HepG2 (cell line): ENCODE results near the gene SPINK9. TPM values are rescaled to one million over a fixed set of nuclear protein-coding genes. Genes with fewer than 3 reads are reported as not detected.

Experiments
- CAMTA2 ChIP-seq: sonication (generic); formaldehyde crosslinking; IDR thresholded peaks from 2 replicates; pipeline ENCODE4 v1.4.0; 2020; ENCODE audit warnings: mild to moderate bottlenecking, missing genetic modification reagents, borderline replicate concordance
- FOXP4 ChIP-seq: sonication (generic); formaldehyde crosslinking; IDR thresholded peaks from 2 replicates; pipeline ENCODE4 v1.4.0; 2020; ENCODE audit warnings: missing genetic modification reagents
- KLF12 ChIP-seq: sonication (generic); formaldehyde crosslinking; IDR thresholded peaks from 2 replicates; pipeline ENCODE4 v1.4.0; 2020; ENCODE audit warnings: missing genetic modification reagents, borderline replicate concordance
- NFATC3 ChIP-seq: sonication (generic); formaldehyde crosslinking; IDR thresholded peaks from 2 replicates; pipeline ENCODE4 v1.5.1; 2020; ENCODE audit warnings: mild to moderate bottlenecking, missing genetic modification reagents
- NFYC ChIP-seq: IDR thresholded peaks from 2 replicates; pipeline ENCODE4 v1.6.1; 2016; ENCODE audit warnings: missing genetic modification reagents, missing compliant biosample characterization
- NR3C1 ChIP-seq: sonication (generic); formaldehyde crosslinking; IDR thresholded peaks from 2 replicates; pipeline ENCODE4 v1.4.0; 2020; ENCODE audit warnings: missing genetic modification reagents
- PITX1 ChIP-seq: sonication (generic); formaldehyde crosslinking; IDR thresholded peaks from 2 replicates; pipeline ENCODE4 v1.5.1; 2020; ENCODE audit warnings: mild to moderate bottlenecking, missing genetic modification reagents
- PPARG ChIP-seq: conservative IDR thresholded peaks from 2 replicates; pipeline ENCODE4 v1.6.1; 2016; ENCODE audit warnings: missing biosample characterization, missing genetic modification reagents
- STAT6 ChIP-seq: sonication (generic); formaldehyde crosslinking; IDR thresholded peaks from 2 replicates; pipeline ENCODE4 v1.4.0; 2020; ENCODE audit warnings: missing genetic modification reagents, mild to moderate bottlenecking, borderline replicate concordance
- XRCC5 ChIP-seq: fragments of 200-400 bp; formaldehyde crosslinking; optimal IDR thresholded peaks from 2 replicates; pipeline ENCODE3; 2017; ENCODE audit warnings: mild to moderate bottlenecking, low read length
- ZGPAT ChIP-seq: IDR thresholded peaks from 2 replicates; pipeline ENCODE4 v1.6.1; 2016; ENCODE audit warnings: mild to moderate bottlenecking
- ZNF256 ChIP-seq: sonication (generic); formaldehyde crosslinking; conservative IDR thresholded peaks from 2 replicates; pipeline ENCODE4 v1.4.0; 2020; ENCODE audit warnings: missing genetic modification reagents
- ZNF615 ChIP-seq: sonication (generic); formaldehyde crosslinking; IDR thresholded peaks from 2 replicates; pipeline ENCODE4 v1.5.0; 2020; ENCODE audit warnings: mild to moderate bottlenecking, missing genetic modification reagents, borderline replicate concordance
- polyA plus RNA-seq, 8 experiments: library from polyadenylated mRNA; depleted of rRNA in 3 of 8; stranded (reverse) in 7 of 8; unstranded in 1 of 8; fragments of >200 nt; fragmentation: Illumina TruSeq in 4 of 8; extraction: Trizol in 4 of 8; gene quantifications; 2 replicates each; pipeline versions ENCODE4 v1.2.1 to v1.2.3, GENCODE V29; 2011 to 2016; ENCODE audit warnings: low read depth in 4 of 8, missing spikeins in 1 of 8, mixed read lengths in 1 of 8; ENCODE audit not compliant: insufficient read depth in 1 of 8
- total RNA-seq, 5 experiments: library from RNA; depleted of rRNA; stranded (reverse); fragments of >200 nt; fragmentation: Illumina TruSeq; extraction: Trizol; gene quantifications; 2 replicates each; pipeline ENCODE4 v1.2.3, GENCODE V29; 2016; ENCODE audit warnings: low read depth in 1 of 5
- TF ChIP-seq, protein P1 (sequence below): fragments of 450-650 bp; IDR thresholded peaks from 2 replicates; pipeline ENCODE4 v1.6.1; 2017; ENCODE audit warnings: mild to moderate bottlenecking
- TF ChIP-seq, protein P2 (sequence below): sonication (generic); formaldehyde crosslinking; IDR thresholded peaks from 2 replicates; pipeline ENCODE4 v1.8.0; 2022; ENCODE audit warnings: low read depth, missing genetic modification reagents
- TF ChIP-seq, protein P3 (sequence below): sonication (generic); formaldehyde crosslinking; IDR thresholded peaks from 2 replicates; pipeline ENCODE4 v1.5.0; 2020; ENCODE audit warnings: mild to moderate bottlenecking, missing genetic modification reagents

Gene SPINK9
- total and polyA plus RNA-seq, 2 of the 13 experiments (the other 11 are each of a cell fraction or from before 2014, with no cell fraction given): not detected

GRCh38 chr5:148383564-148384379 is 48.4 kb downstream of the SPINK9 start, which contains the start of gene FBXO38 (continued):
- TF ChIP-seq ZGPAT (CRISPR knock-in tag) (peak; percentile 74), NR3C1 (CRISPR knock-in tag) (no peak), CAMTA2 (CRISPR knock-in tag) (no peak), PITX1 (CRISPR knock-in tag) (peak; percentile 12; the same call in 1 of the 2 replicates), KLF12 (CRISPR knock-in tag) (no peak), ZNF256 (no peak), ZNF615 (CRISPR knock-in tag) (peak; percentile 59; the same call in 1 of the 2 replicates), FOXP4 (CRISPR knock-in tag) (peak; percentile 59; the same call in 1 of the 2 replicates), NFYC (CRISPR knock-in tag) (0 out of 2 replicates have a peak, but pooled peaks have one; percentile 8), PPARG (CRISPR knock-in tag) (no peak), STAT6 (CRISPR knock-in tag) (no peak), XRCC5 (peak; percentile 92), NFATC3 (CRISPR knock-in tag) (no peak)
- TF ChIP-seq, protein P1, sequence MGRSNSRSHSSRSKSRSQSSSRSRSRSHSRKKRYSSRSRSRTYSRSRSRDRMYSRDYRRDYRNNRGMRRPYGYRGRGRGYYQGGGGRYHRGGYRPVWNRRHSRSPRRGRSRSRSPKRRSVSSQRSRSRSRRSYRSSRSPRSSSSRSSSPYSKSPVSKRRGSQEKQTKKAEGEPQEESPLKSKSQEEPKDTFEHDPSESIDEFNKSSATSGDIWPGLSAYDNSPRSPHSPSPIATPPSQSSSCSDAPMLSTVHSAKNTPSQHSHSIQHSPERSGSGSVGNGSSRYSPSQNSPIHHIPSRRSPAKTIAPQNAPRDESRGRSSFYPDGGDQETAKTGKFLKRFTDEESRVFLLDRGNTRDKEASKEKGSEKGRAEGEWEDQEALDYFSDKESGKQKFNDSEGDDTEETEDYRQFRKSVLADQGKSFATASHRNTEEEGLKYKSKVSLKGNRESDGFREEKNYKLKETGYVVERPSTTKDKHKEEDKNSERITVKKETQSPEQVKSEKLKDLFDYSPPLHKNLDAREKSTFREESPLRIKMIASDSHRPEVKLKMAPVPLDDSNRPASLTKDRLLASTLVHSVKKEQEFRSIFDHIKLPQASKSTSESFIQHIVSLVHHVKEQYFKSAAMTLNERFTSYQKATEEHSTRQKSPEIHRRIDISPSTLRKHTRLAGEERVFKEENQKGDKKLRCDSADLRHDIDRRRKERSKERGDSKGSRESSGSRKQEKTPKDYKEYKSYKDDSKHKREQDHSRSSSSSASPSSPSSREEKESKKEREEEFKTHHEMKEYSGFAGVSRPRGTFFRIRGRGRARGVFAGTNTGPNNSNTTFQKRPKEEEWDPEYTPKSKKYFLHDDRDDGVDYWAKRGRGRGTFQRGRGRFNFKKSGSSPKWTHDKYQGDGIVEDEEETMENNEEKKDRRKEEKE: no peak
- TF ChIP-seq, protein P2, sequence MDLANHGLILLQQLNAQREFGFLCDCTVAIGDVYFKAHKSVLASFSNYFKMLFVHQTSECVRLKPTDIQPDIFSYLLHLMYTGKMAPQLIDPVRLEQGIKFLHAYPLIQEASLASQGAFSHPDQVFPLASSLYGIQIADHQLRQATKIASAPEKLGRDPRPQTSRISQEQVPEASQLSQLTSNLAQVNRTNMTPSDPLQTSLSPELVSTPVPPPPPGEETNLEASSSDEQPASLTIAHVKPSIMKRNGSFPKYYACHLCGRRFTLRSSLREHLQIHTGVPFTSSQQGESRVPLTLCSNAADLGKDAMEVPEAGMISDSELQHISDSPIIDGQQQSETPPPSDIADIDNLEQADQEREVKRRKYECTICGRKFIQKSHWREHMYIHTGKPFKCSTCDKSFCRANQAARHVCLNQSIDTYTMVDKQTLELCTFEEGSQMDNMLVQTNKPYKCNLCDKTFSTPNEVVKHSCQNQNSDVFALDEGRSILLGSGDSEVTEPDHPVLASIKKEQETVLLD (CRISPR knock-in tag): 0 out of 2 replicates have a peak, but pooled peaks have one; percentile 27
- TF ChIP-seq, protein P3, sequence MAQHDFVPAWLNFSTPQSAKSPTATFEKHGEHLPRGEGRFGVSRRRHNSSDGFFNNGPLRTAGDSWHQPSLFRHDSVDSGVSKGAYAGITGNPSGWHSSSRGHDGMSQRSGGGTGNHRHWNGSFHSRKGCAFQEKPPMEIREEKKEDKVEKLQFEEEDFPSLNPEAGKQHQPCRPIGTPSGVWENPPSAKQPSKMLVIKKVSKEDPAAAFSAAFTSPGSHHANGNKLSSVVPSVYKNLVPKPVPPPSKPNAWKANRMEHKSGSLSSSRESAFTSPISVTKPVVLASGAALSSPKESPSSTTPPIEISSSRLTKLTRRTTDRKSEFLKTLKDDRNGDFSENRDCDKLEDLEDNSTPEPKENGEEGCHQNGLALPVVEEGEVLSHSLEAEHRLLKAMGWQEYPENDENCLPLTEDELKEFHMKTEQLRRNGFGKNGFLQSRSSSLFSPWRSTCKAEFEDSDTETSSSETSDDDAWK (CRISPR knock-in tag): no peak
